Measurements from ENCODE around the gene AUH. TPM values are rescaled to one million over a fixed set of nuclear protein-coding genes. Genes with fewer than 3 reads are reported as not detected.

The AUH gene
- polyA plus RNA-seq, 1 donor from 2014 or later: 42.6 TPM

DNA sequence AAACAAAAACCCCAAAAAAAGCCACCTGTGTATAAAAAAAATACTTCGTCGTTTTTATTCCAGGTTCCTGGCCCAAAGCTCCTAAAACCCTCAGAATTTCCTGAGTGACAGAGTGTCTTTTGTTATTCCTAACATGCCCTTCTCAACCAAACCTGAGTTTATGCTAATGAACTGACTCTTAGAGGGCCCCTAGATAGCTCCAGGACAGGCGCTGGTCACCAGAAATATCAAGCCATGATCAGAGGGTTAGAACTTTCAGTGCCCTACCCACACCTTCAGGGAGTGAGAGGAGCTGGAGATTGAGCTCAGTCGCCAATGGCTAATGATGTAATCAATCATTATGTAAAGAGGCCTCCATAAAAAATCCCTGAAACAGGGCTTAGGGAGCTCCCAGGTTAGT is 15.7 kb downstream of the AUH start:
- no peaks in the 10 kb centered on the region for H3K9me2 ChIP-seq (ENCODE audit: insufficient read depth, low read length)
- H3K9ac ChIP-seq (ENCODE audit: low read length): no peak overlapping the region
- no peak for TF ChIP-seq MXI1 (conservative IDR thresholded peaks at IDR 0.05; ENCODE audit: poor library complexity, severe bottlenecking)
- TF ChIP-seq TAF1 (IDR thresholded peaks at IDR 0.05; ENCODE audit: low read depth): no peak
- TF ChIP-seq EZH2 (IDR thresholded peaks at IDR 0.05; ENCODE audit: borderline replicate concordance, insufficient read depth, low read length, poor library complexity, severe bottlenecking): no peak
- TF ChIP-seq CTCF (IDR thresholded peaks at IDR 0.05; ENCODE audit: poor library complexity, severe bottlenecking): no peak
- no peak for TF ChIP-seq EP300 (conservative IDR thresholded peaks at IDR 0.05; ENCODE audit: poor library complexity, severe bottlenecking)
- no peak for TF ChIP-seq RAD21 (conservative IDR thresholded peaks at IDR 0.05)
- no peak for TF ChIP-seq SMC3 (conservative IDR thresholded peaks at IDR 0.05; ENCODE audit: poor library complexity)
- no peak for TF ChIP-seq POLR2AphosphoS5 (IDR thresholded peaks at IDR 0.05)
- no peak for TF ChIP-seq REST (IDR thresholded peaks at IDR 0.05; ENCODE audit: borderline replicate concordance)
- H4K20me1 ChIP-seq (ENCODE audit: insufficient read depth): no peaks in the 10 kb centered on the region
- no peak overlapping the region for H3K27ac ChIP-seq (ENCODE audit: low read length)
- H3K9me3 ChIP-seq (ENCODE audit: low read length): no peaks in the 10 kb centered on the region
- no peaks in the 10 kb centered on the region for H3F3A ChIP-seq (ENCODE audit: insufficient read depth, low read length, poor library complexity, severe bottlenecking)
- no peak overlapping the region for H3K4me2 ChIP-seq (ENCODE audit: low read length)
- H3K4me3 ChIP-seq (ENCODE audit: low read length): no peak overlapping the region
- peaks cover 8% of the 10 kb centered on the region for H3K36me3 ChIP-seq (ENCODE audit: insufficient read depth, low read length)
- no peaks in the 10 kb centered on the region for H3K27me3 ChIP-seq (ENCODE audit: insufficient read depth, low read depth, low read length)
- H2AFZ ChIP-seq (ENCODE audit: low read depth, low read length): no peak overlapping the region
- H3K79me2 ChIP-seq (replicated peaks; ENCODE audit: insufficient read depth, low read length): peaks cover 6% of the 10 kb centered on the region

DNA sequence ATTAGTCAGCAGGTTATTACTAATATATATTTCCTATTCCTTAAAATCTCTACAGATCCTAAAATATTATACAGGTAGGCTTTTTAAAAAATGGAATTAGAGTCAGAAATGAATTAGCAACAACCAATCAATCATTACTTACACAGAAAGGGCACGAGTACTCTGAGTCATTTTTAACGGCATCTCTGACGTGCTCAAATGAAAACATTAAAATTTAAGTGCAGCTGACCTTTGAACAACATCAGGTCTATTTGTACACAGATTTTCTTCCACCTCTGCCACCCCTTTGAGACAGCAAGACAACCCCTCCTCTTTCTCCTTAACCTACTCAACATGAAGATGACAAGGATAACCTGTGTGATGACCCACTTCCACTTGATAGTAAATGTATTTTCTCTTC is 19.1 kb downstream of the AUH start:
- Histone ChIP-seq H3K36me3 (ENCODE audit: insufficient read depth, low read length) (peaks cover 16% of the 10 kb centered on the region), H3K9me3 (ENCODE audit: low read length) (no peaks in the 10 kb centered on the region), H3K9me2 (ENCODE audit: insufficient read depth, low read length) (no peaks in the 10 kb centered on the region), H3K79me2 (replicated peaks; ENCODE audit: insufficient read depth, low read length) (peaks cover 6% of the 10 kb centered on the region), H3K27me3 (ENCODE audit: insufficient read depth, low read depth, low read length) (no peaks in the 10 kb centered on the region), H3K4me3 (ENCODE audit: low read length) (no peak overlapping the region), H3K9ac (ENCODE audit: low read length) (no peak overlapping the region), H3K27ac (ENCODE audit: low read length) (no peak overlapping the region), H2AFZ (ENCODE audit: low read depth, low read length) (no peak overlapping the region), H4K20me1 (ENCODE audit: insufficient read depth) (no peaks in the 10 kb centered on the region), H3F3A (ENCODE audit: insufficient read depth, low read length, poor library complexity, severe bottlenecking) (no peaks in the 10 kb centered on the region), H3K4me2 (ENCODE audit: low read length) (no peak overlapping the region)
- no peak for TF ChIP-seq MXI1 (conservative IDR thresholded peaks at IDR 0.05; ENCODE audit: poor library complexity, severe bottlenecking)
- TF ChIP-seq CTCF (IDR thresholded peaks at IDR 0.05; ENCODE audit: poor library complexity, severe bottlenecking): no peak
- TF ChIP-seq REST (IDR thresholded peaks at IDR 0.05; ENCODE audit: borderline replicate concordance): no peak
- TF ChIP-seq SMC3 (conservative IDR thresholded peaks at IDR 0.05; ENCODE audit: poor library complexity): no peak
- TF ChIP-seq EZH2 (IDR thresholded peaks at IDR 0.05; ENCODE audit: borderline replicate concordance, insufficient read depth, low read length, poor library complexity, severe bottlenecking): no peak
- TF ChIP-seq RAD21 (conservative IDR thresholded peaks at IDR 0.05): no peak
- TF ChIP-seq EP300 (conservative IDR thresholded peaks at IDR 0.05; ENCODE audit: poor library complexity, severe bottlenecking): no peak
- no peak for TF ChIP-seq POLR2AphosphoS5 (IDR thresholded peaks at IDR 0.05)
- no peak for TF ChIP-seq TAF1 (IDR thresholded peaks at IDR 0.05; ENCODE audit: low read depth)
